Measurements from ENCODE around the gene SCN10A.

SCN10A gene

DNA sequence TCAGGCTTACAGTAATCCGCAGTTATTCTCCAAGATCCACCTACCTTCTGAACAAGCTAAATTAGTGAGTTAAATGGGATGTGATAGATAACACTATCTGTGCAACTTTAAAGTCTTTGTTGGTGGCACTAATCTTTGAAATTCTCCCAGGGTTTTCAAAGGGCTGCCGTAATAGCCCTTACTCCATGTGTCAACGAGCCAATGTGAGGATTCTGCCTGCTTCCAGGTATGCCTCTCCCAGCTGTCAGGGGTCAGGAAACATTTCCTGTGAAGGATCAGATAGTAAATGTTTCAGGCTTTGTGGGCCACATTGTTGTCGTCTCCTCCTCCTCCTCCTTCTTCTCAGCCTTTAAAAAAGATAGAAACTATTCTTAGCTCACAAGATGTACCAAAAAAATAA is 146.3 kb downstream of the SCN10A start:
- no peak for DNase-seq (ENCODE audit: low spot score)
- Histone ChIP-seq H3K4me3 (no peak overlapping the region), H3K27ac (no peak overlapping the region)
- no peak for TF ChIP-seq CTCF (IDR thresholded peaks at IDR 0.05)

DNA sequence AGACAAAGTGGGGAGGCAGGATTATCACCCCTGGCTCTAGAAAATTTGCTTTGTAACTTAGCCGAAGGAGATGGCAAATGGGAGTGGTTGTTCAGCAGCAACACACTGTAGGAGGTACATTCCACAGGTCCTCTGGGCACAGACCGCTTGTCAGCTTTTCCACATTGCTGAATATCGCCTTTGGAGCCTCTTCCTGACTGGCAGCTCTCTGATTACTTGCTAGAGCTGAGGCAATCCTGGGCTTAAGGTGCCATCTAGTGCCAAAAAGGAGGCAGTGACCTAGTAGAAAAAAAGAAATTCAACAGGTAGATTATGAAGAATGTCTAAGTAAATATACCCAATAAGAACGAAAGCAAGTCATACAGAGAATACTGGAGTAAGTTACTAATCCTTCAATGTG is 153.5 kb downstream of the SCN10A start:
- Histone ChIP-seq H3K4me3 (no peak overlapping the region), H3K27ac (no peak overlapping the region)
- no peak for DNase-seq (ENCODE audit: low spot score)
- no peak for TF ChIP-seq CTCF (IDR thresholded peaks at IDR 0.05)

DNA sequence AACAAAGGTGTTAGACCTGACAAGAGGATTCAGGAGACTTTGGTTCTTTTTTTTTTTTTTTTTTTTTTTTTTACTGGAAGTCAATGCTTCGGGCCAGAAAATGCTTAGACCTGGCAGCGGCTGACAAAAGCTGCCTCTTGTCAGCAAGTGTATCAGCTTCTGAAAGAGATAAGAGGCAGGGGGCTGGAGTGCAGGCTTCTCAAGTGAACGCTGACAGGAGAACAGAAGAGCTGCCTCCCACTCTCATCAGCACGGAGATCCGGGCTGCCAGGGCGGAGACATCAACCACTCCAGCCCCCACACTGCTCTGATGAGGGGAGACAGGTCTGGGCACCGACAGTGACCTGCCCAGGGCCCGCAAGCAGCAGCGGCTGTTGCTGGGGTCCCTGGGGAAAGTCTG is 157.2 kb downstream of the SCN10A start:
- no peak for DNase-seq (ENCODE audit: low spot score)
- no peak for TF ChIP-seq CTCF (IDR thresholded peaks at IDR 0.05)

GRCh38 chr3:38657369-38657768 is 158.6 kb downstream of the SCN10A start:
- no peak overlapping the region for H3K4me3 ChIP-seq
- H3K27ac ChIP-seq, result no peak overlapping the region
- DNase-seq (ENCODE audit: low spot score), result no peak

More for the DNA sequence above, 157.2 kb downstream of the SCN10A start:
- H3K4me3 ChIP-seq, result no peak overlapping the region
- H3K27ac ChIP-seq, result no peak overlapping the region

GRCh38 chr3:38655708-38656300 is 160.2 kb downstream of the SCN10A start:
- no peak for TF ChIP-seq CTCF (IDR thresholded peaks at IDR 0.05)
- Histone ChIP-seq H3K4me3 (no peak overlapping the region), H3K27ac (no peak overlapping the region)
- DNase-seq (ENCODE audit: low spot score), result no peak

More at GRCh38 chr3:38657369-38657768, 158.6 kb downstream of the SCN10A start:
- no peak for TF ChIP-seq CTCF (IDR thresholded peaks at IDR 0.05)

DNA sequence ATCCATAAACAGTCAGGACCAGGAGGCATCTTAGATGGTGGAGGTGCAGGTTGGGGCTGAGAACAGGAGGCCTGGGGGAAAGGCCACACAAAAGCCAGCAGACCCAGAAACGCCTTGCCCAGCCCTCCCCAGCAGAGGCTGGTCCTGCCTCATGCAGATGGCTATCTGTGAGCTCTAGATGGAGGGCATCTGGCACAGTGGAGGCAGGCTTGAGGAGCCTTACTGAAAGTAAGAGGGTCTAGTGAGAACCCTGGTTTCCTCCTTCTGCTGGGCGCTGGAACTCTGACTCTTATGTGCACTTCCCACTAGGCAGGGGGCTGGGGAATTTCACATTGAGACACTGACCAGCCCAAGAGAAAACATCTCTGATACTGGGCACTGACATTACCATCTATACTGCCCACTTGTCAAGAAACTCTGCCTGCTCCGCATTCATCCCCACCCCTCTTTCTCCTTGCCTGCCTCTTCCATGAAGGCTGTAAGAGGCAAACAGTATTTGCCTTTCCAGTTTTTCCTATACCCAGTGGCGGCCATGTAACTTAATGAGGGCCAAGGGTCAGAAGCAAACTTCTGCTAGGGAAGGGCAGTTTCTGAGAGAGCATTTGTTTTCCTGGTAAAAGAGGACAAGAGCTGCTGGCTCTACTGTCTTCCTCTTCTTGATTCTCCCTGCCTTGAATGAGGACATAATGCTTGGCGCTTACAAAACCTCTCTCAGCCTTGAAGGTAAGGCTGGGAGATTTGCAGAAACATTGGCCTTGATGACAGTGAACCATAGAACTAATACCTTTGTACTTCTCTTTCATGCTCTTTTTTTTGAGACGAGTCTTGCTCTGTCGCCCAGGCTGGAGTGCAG is 162.1 kb downstream of the SCN10A start:
- no peak overlapping the region for H3K4me3 ChIP-seq
- no peak for TF ChIP-seq CTCF (IDR thresholded peaks at IDR 0.05)
- DNase-seq (ENCODE audit: low spot score), result no peak
- no peak overlapping the region for H3K27ac ChIP-seq

- Histone ChIP-seq H3K27ac (no peak overlapping the region), H3K4me3 (no peak overlapping the region)
- no peak for TF ChIP-seq CTCF (IDR thresholded peaks at IDR 0.05)
- no peak for DNase-seq (ENCODE audit: low spot score)
Observed at GRCh38 chr3:38652934-38653333, 163.1 kb downstream of the SCN10A start.

All from coronary artery (tissue), 2 donors.